OCI-LY7 (cell line): ENCODE results near the gene DNAH8.

Experiments
- CTCF ChIP-seq: fragments of 200-600 bp; sonication (generic); conservative IDR thresholded peaks from 2 replicates; pipeline ENCODE4 v1.5.1; 2014; ENCODE audit warnings: mild to moderate bottlenecking, antibody characterized with exemption, low read length, moderate library complexity, mixed read lengths
- EZH2phosphoT487 ChIP-seq: fragments of 200-600 bp; sonication (generic); IDR thresholded peaks from 2 replicates; pipeline ENCODE4 v1.6.1; 2018; ENCODE audit warnings: low read depth, borderline replicate concordance, mild to moderate bottlenecking, mixed run types, antibody characterized with exemption, low read length, moderate library complexity, mixed read lengths

GRCh38 chr6:38794682-38795081 lies 79.6 kb downstream of the DNAH8 start:
- TF ChIP-seq CTCF, result no peak
- no peak for TF ChIP-seq EZH2phosphoT487
